Hepatic stellate cell (primary cell): ENCODE results near the gene TRIM9.

Source experiments
- DNase-seq: peaks from one replicate; pipeline ENCODE4 v3.0.0; 2011; ENCODE audit warnings: low spot score

The TRIM9 gene

DNA sequence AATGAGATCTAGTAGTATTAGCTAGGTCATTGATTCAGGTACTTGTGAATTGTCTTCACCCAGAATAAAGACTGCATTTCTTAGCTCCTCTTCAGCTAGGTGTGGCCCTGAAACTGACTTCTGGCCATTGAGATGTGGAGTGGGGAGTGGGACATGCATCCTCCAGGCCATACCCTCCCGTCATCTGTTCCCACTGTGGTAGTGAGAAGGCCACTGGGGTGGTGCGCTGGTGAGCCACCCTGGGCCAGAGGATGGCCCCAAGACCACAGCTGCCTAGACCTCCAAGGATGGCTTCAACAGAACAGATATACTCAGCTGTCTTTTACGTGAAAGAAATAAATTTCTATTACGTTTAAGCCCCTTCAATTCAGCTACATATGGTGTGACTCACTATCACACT, 36.5 kb downstream of the TRIM9 start:
- no peak for DNase-seq

- DNase-seq: no peak
Measured at GRCh38 chr14:51056421-51056820, 38.5 kb downstream of the TRIM9 start.

DNA sequence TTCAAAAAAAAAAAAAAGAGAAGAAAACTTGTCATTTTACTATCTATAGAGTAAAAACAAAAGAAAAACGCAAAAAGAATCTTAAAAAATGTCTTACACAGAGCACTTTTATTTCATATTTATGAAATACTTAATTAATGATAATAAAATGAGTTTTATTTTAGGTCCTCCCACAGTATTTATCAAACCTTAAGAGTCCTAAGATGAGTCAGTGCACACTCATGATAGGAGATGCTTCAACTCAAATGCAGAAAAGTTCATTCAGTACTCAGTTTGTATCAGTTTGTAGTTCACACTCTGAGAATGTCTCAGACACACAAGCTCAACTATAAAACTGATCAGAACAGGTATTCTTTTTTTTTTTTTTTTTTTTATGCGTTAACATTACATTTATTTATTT, 41.7 kb downstream of the TRIM9 start:
- DNase-seq: no peak

GRCh38 chr14:51044961-51045360, 49.9 kb downstream of the TRIM9 start:
- no peak for DNase-seq

- no peak for DNase-seq
Measured at GRCh38 chr14:51041883-51042282, 53.0 kb downstream of the TRIM9 start.

- DNase-seq: no peak
Measured at GRCh38 chr14:51041108-51041531, 53.8 kb downstream of the TRIM9 start.

- no peak for DNase-seq
Measured at GRCh38 chr14:51039252-51039651, 55.7 kb downstream of the TRIM9 start.

GRCh38 chr14:51035611-51036192, 59.2 kb downstream of the TRIM9 start:
- no peak for DNase-seq

- DNase-seq: no peak
Measured at GRCh38 chr14:51028851-51029754, 65.8 kb downstream of the TRIM9 start.

- no peak for DNase-seq
Measured at GRCh38 chr14:51028361-51028760, 66.5 kb downstream of the TRIM9 start.

DNA sequence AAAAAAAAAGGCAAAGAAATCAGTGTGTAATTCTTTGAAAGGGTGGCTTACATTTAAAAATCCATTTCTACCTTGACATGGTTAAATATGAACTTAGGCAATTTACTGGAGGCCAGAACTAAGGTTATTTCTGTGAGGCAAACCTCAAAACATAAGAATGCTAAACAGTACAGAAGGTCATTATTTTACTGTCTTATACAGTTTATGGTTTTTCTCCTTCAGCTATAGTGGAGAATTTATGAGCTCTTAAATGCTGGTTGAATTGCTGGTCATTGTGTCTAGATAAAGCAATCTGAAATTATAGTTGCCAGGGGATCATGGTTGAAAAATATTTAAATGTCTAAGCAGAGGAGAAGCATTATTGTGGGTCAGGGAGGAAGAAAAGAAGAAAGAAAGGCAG, 70.5 kb downstream of the TRIM9 start:
- DNase-seq: no peak

DNA sequence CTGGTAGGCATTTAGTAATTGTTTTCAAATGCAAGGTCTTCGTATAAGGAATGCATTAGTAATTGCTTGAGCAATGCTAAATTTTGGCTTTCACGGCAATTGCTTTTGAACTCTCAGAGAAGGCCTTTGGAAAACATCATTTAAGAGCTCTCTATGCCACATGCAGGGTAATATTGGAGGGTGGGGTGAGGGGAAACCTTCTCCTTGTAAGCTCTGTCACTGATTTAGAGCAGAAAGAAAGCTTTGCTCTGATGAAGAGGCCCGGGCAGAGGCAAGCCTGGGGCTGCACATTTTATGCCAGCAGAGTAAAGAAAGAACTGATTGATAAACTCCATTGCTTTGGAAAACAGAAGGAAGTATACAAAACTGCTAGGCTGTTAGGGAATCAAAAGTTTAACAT, 70.9 kb downstream of the TRIM9 start:
- DNase-seq: no peak

DNA sequence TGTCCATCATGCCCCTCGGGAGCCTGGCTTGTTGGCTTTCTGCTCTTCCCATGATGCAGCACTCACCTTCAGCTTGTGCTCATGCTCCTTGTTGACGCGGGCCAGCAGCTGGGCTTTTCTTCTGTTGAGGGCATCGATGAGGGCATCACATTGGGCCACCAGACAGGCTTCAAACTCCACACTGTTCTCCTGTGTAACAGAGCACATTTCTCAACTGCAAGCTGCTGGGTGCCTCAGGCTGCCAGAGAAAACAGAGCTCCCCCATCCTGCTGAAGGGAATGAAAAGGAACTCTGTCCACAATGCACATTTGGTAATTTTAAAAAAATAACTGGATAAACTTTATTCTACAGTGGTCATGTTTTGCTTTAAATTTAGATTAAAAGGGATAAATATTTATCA, 72.1 kb downstream of the TRIM9 start:
- no peak for DNase-seq

DNA sequence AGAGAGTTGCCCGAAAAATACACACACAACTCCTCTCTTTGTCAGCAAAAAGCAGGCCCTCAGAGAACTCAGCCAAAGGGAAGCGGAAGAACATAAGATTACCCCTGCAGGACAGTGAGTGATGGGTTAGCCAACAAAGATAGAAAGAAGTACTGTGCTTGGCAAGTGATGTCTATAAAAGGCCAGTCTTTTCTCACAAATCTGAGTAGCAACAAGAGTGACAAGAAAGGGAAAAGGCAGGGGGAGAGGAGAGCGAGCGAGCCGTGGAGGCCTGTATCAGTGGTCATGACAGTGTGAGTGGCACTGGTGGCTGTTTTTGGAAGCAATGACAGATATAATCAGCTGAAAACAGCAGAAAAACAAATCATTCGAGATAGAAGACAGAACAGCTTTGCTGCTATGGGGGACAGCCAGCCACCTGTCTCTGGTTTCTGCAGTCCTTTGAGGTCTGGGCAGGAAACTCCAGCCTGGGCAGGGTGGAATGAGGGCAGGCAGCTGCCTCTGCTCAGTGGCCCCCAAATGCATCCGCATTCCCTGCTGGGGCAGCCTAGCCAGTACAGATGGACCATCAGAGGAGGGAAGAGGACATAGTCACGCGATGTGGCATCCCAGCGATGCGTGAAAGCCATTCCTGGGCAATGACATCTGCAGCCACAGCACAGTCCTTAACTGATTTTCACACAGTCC, 74.7 kb downstream of the TRIM9 start:
- DNase-seq: no peak

- no peak for DNase-seq
Measured at GRCh38 chr14:51019089-51019488, 75.8 kb downstream of the TRIM9 start.

- DNase-seq: no peak
Measured at GRCh38 chr14:51018521-51018920, 76.4 kb downstream of the TRIM9 start.

DNA sequence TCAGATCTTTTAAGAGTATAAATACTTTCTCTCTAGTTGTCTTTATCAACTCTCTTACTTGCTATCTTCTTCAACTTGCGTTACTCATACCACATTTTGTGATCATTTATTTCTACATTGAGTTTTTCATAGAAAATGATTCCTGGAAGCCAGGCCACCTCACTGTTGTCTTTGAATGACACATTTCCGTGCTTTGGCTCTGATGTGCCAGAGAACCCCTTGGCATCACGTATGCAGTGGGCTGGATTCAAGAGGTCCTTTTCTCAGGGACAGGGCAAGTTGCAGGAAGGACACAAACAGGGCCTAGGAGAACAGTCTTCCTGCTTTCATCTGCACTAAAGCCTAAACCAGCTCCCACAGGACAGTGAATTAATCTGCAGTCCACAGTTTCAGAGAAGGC, 80.3 kb downstream of the TRIM9 start:
- no peak for DNase-seq

DNA sequence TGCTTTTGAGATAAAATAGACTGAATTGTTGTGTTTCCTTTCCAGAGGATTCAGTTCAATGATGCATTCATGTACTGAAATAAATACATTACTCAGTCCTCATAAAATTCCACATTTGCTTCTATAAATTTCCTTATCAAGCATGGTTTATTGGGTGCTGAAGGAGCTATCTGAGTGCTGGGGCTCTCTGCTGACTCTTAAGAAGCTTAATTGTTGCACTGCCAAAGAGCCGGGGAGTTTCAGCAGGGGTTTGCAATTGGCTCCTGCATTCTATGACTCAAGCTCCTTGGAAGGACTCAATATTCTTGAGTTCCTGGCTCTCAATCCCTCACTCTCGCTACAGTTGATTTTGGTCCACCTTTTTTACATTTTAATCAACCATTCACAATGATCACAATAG, 80.8 kb downstream of the TRIM9 start:
- DNase-seq: no peak

- no peak for DNase-seq
Measured at GRCh38 chr14:51012055-51012454, 82.8 kb downstream of the TRIM9 start.

DNA sequence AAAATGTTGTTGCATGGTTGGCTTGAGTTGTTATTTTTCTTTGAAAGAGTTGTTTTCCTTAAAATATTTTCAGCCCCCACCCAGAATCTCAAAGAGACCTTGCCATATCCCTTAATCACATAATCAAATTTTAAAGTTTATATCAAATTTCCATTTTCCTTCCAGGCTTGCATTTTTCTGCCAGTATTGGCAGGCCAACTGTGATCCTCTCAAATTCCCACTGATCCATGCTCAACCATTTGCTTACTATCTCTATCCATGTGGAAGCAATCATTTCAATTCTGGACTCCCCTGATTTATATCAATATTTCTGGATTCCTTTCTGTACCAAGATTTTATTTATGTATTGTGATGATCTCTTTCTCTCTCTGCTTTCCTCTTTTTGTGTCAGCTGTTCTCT, 86.5 kb downstream of the TRIM9 start:
- DNase-seq: no peak

DNA sequence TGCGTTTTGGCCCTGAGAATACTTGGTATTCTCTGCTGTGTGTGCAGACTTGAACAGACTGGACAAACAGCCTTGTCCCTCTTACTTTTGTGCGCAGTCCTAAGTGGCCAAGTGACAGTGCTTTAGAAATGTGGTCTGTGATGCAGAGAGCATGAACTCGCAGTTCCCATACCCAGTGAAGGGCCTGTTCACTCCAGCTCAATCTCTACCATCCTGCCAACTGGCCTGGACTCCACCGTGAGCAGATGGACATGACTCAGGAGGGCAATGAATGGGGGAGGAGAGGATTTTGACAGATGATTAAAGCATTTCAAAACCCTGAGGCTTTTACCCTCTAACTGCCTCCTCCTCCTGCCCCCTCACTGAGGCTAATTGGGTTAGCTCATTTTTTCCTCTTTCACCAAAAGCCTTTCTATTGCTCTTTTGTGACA, 88.1 kb downstream of the TRIM9 start:
- DNase-seq: no peak

GRCh38 chr14:51006324-51006723, 88.6 kb downstream of the TRIM9 start:
- no peak for DNase-seq
